ENCODE results near the gene LYZ.

Gene LYZ

DNA sequence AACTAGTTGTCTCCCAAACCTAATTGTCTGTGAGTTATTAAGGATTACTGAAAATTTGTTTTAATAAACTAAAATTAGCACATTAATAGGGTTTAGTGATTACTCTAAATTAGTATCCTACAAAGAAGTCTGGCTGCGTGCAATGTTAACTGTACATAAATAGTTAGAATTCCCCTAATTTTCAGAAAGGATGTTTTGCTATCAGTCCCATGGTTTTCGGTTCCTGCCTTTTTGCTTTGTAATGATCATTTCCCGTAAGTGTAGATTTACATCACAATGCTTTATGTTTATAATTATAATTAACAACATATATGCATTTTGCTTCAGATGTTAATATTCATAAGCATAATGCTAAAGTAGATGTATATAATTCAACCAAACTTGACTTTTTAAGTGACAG is 19.8 kb upstream of the LYZ start:
- H2AFZ ChIP-seq (ENCODE audit: low read length), result no peak overlapping the region
- no peak overlapping the region for H3K9ac ChIP-seq (ENCODE audit: low read length)
- no peak overlapping the region for H3K4me2 ChIP-seq (ENCODE audit: low read length)
- no peaks in the 10 kb centered on the region for H3K27me3 ChIP-seq (ENCODE audit: insufficient read depth, low read length)
- no peak for TF ChIP-seq EZH2 (IDR thresholded peaks at IDR 0.05; ENCODE audit: borderline replicate concordance, low read length)
- TF ChIP-seq, protein P1, sequence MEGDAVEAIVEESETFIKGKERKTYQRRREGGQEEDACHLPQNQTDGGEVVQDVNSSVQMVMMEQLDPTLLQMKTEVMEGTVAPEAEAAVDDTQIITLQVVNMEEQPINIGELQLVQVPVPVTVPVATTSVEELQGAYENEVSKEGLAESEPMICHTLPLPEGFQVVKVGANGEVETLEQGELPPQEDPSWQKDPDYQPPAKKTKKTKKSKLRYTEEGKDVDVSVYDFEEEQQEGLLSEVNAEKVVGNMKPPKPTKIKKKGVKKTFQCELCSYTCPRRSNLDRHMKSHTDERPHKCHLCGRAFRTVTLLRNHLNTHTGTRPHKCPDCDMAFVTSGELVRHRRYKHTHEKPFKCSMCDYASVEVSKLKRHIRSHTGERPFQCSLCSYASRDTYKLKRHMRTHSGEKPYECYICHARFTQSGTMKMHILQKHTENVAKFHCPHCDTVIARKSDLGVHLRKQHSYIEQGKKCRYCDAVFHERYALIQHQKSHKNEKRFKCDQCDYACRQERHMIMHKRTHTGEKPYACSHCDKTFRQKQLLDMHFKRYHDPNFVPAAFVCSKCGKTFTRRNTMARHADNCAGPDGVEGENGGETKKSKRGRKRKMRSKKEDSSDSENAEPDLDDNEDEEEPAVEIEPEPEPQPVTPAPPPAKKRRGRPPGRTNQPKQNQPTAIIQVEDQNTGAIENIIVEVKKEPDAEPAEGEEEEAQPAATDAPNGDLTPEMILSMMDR (IDR thresholded peaks at IDR 0.05; ENCODE audit: low read length), result no peak
- no peak overlapping the region for H3K4me3 ChIP-seq (ENCODE audit: low read depth, low read length, poor library complexity, severe bottlenecking)
- H3K79me2 ChIP-seq (ENCODE audit: insufficient read depth, low read length), result no peaks in the 10 kb centered on the region
- no peaks in the 10 kb centered on the region for H3K9me2 ChIP-seq (ENCODE audit: low read depth, low read length)
- peaks cover 30% of the 10 kb centered on the region for H3K4me1 ChIP-seq (ENCODE audit: insufficient read depth, low read length, severe bottlenecking)
- H3K27ac ChIP-seq (ENCODE audit: low read depth, low read length, poor library complexity, severe bottlenecking), result no peak overlapping the region
- H3K9me3 ChIP-seq (ENCODE audit: low read length), result no peaks in the 10 kb centered on the region
- no peaks in the 10 kb centered on the region for H3F3A ChIP-seq (ENCODE audit: insufficient read depth, low read length)
- H3K36me3 ChIP-seq (ENCODE audit: insufficient read depth, low read length), result no peaks in the 10 kb centered on the region
- H4K20me1 ChIP-seq (ENCODE audit: insufficient read depth, low read length), result no peaks in the 10 kb centered on the region

DNA sequence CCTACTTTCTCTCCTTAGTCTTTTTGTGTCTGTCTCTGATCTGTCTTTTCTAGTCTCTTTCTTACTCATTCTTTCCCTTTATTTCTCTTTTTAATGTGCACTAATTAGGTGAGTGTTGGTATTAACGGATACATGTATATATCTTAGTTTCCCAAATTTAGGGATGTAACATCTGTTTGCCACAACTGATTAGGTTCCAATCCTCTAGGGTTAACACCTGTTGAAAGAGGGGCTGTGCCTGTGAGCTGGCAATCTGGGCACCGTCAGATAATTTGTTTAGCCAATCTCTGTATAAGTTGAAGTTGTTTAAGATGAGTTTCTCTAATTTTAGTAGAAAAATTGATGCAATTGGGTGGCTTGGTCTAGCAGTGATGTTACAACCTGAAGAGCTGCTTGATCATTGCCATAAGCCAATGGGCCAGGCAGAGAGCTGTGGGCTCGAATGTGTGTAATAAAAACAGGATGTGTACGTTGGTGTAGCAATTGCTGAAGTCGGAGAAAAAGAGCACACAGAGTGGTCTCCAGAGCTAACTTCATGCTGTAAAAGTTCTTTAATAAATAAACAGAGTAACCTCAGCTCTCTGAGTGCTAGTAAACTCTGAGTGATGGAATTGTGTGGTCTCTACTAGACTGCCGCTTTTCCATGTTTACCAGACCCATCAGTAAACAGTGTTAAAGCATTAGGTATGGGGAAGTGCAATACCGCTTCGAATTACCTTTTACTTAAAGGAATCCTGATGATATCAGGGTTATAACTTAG is 18.3 kb upstream of the LYZ start:
- Histone ChIP-seq H3F3A (ENCODE audit: insufficient read depth, low read length) (no peaks in the 10 kb centered on the region), H3K9me3 (ENCODE audit: low read length) (no peaks in the 10 kb centered on the region), H2AFZ (ENCODE audit: low read length) (peak overlapping the region; percentile 38), H3K9me2 (ENCODE audit: low read depth, low read length) (no peaks in the 10 kb centered on the region), H3K9ac (ENCODE audit: low read length) (peak overlapping the region; percentile 57), H3K27me3 (ENCODE audit: insufficient read depth, low read length) (no peaks in the 10 kb centered on the region), H3K36me3 (ENCODE audit: insufficient read depth, low read length) (no peaks in the 10 kb centered on the region), H3K79me2 (ENCODE audit: insufficient read depth, low read length) (no peaks in the 10 kb centered on the region), H3K4me3 (ENCODE audit: low read depth, low read length, poor library complexity, severe bottlenecking) (peak overlapping the region; percentile 52), H3K4me2 (ENCODE audit: low read length) (peak overlapping the region; percentile 84), H3K4me1 (ENCODE audit: insufficient read depth, low read length, severe bottlenecking) (peaks cover 30% of the 10 kb centered on the region), H4K20me1 (ENCODE audit: insufficient read depth, low read length) (no peaks in the 10 kb centered on the region), H3K27ac (ENCODE audit: low read depth, low read length, poor library complexity, severe bottlenecking) (peak overlapping the region; percentile 58)
- no peak for TF ChIP-seq EZH2 (IDR thresholded peaks at IDR 0.05; ENCODE audit: borderline replicate concordance, low read length)
- TF ChIP-seq, protein P1 (IDR thresholded peaks at IDR 0.05; ENCODE audit: low read length), result no peak

GRCh38 chr12:69330475-69331473 is 17.4 kb upstream of the LYZ start:
- TF ChIP-seq, protein P1 (IDR thresholded peaks at IDR 0.05; ENCODE audit: low read length), result no peak
- no peak for TF ChIP-seq EZH2 (IDR thresholded peaks at IDR 0.05; ENCODE audit: borderline replicate concordance, low read length)
- Histone ChIP-seq H3K4me3 (ENCODE audit: low read depth, low read length, poor library complexity, severe bottlenecking) (peak overlapping the region; percentile 52), H3K9ac (ENCODE audit: low read length) (peak overlapping the region; percentile 57), H3K4me2 (ENCODE audit: low read length) (peak overlapping the region; percentile 84), H3K4me1 (ENCODE audit: insufficient read depth, low read length, severe bottlenecking) (peaks cover 30% of the 10 kb centered on the region), H3K79me2 (ENCODE audit: insufficient read depth, low read length) (no peaks in the 10 kb centered on the region), H2AFZ (ENCODE audit: low read length) (peak overlapping the region; percentile 38), H3K36me3 (ENCODE audit: insufficient read depth, low read length) (no peaks in the 10 kb centered on the region), H4K20me1 (ENCODE audit: insufficient read depth, low read length) (no peaks in the 10 kb centered on the region), H3K9me3 (ENCODE audit: low read length) (no peaks in the 10 kb centered on the region), H3K9me2 (ENCODE audit: low read depth, low read length) (no peaks in the 10 kb centered on the region), H3K27ac (ENCODE audit: low read depth, low read length, poor library complexity, severe bottlenecking) (peak overlapping the region; percentile 58), H3K27me3 (ENCODE audit: insufficient read depth, low read length) (no peaks in the 10 kb centered on the region), H3F3A (ENCODE audit: insufficient read depth, low read length) (no peaks in the 10 kb centered on the region)
